Epidermal melanocyte (primary cell): Measurements from ENCODE around the gene FOXD4L4.
"Not testable (repeated sequence)": the region's sequence is repeated elsewhere in the genome, so short reads cannot be mapped to it uniquely, and the experiment has no call there.

Experiments used
- DNase-seq: peaks from one replicate; pipeline ENCODE4 v3.0.0; 2011; ENCODE audit warnings: low spot score; ENCODE audit not compliant: insufficient read length

The FOXD4L4 gene

GRCh38 chr9:65737096-65737564 is at the start of gene FOXD4L4:
FOXD4L4 (plus strand) TSS chr9:65737146; CDS start chr9:65737146, 0 bp downstream.
- DNase-seq: not testable (repeated sequence)

GRCh38 chr9:65703550-65703949 is 33.4 kb upstream of the FOXD4L4 start:
- not testable (repeated sequence) for DNase-seq

- DNase-seq: not testable (repeated sequence)
Measured at GRCh38 chr9:65714445-65714844, 22.5 kb upstream of the FOXD4L4 start.

- not testable (repeated sequence) for DNase-seq
Measured at GRCh38 chr9:65738133-65738532, 1.2 kb downstream of the FOXD4L4 start.
